Measurements from ENCODE around the gene FCGR3B.
A peak's percentile ranks its signal among the peaks of the same experiment; 100 is the strongest.
"Not testable (repeated sequence)": the region's sequence is repeated elsewhere in the genome, so short reads cannot be mapped to it uniquely, and the experiment has no call there.

Gene FCGR3B

DNA sequence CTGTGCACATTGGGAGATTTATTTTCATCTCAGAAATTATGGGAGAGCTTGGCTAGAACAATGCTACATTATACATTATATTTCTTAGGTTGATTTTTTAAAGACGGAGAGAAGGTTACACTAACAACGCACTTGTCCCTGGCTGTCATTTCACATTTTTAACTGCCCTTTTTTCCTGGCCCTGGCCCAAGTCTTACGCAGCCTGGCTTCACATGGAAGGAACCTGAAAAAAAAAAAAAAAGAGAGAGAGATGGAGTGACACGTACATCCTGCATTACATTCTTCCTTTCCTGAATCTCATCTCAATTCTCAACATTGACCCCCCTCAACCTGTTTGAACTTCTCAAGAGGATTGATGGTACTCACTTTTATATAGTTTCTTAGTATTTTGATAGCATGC lies 20.8 kb downstream of the FCGR3B start:
- DNase-seq; intact Hi-C loops (cut with DNase I): not testable (repeated sequence)

DNA sequence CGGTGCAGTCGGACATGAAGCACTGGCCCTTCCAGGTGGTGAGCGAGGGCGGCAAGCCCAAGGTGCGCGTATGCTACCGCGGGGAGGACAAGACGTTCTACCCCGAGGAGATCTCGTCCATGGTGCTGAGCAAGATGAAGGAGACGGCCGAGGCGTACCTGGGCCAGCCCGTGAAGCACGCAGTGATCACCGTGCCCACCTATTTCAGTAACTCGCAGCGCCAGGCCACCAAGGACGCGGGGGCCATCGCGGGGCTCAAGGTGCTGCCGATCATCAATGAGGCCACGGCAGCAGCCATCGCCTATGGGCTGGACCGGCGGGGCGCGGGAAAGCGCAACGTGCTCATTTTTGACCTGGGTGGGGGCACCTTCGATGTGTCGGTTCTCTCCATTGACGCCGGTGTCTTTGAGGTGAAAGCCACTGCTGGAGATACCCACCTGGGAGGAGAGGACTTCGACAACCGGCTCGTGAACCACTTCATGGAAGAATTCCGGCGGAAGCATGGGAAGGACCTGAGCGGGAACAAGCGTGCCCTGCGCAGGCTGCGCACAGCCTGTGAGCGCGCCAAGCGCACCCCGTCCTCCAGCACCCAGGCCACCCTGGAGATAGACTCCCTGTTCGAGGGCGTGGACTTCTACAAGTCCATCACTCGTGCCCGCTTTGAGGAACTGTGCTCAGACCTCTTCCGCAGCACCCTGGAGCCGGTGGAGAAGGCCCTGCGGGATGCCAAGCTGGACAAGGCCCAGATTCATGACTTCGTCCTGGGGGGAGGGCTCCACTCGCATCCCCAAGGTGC lies 24.2 kb downstream of the FCGR3B start:
- DNase-seq; intact Hi-C loops (cut with DNase I): not testable (repeated sequence)

DNA sequence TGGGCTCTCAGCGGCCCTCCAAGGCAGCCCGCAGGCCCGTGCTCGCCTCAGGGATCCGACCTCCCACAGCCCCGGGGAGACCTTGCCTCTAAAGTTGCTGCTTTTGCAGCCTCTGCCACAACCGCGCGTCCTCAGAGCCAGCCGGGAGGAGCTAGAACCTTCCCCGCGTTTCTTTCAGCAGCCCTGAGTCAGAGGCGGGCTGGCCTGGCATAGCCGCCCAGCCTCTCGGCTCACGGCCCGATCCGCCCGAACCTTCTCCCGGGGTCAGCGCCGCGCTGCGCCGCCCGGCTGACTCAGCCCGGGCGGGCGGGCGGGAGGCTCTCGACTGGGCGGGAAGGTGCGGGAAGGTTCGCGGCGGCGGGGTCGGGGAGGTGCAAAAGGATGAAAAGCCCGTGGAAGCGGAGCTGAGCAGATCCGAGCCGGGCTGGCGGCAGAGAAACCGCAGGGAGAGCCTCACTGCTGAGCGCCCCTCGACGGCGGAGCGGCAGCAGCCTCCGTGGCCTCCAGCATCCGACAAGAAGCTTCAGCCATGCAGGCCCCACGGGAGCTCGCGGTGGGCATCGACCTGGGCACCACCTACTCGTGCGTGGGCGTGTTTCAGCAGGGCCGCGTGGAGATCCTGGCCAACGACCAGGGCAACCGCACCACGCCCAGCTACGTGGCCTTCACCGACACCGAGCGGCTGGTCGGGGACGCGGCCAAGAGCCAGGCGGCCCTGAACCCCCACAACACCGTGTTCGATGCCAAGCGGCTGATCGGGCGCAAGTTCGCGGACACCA lies 25.0 kb downstream of the FCGR3B start:
- peak in 3 of 10 donors; percentile 29 to 83 (median 71) for DNase-seq
- intact Hi-C loops (cut with DNase I) = not testable (repeated sequence)

DNA sequence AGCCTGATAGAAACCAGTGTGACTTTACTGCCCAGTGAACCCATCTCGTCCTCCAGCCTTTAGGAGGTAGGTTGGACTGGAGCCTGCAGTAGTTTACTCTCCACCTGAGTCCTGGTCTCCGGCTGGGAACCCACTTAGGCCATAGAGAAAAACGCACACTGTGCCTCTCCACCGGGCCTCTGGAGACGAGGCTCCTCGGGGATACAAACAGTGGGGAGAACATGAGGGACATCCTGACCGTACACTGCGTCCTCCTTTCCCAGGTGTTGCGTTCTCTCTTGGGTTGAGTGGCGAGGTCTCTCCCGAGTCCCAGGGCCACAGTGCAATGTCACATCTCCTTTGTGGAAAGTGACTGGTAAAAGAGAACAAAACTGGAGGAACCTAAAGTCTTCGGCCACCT lies 26.0 kb downstream of the FCGR3B start:
- peak in 1 of 10 donors; percentile 73 for DNase-seq
- intact Hi-C loops (cut with DNase I) = not testable (repeated sequence)

DNA sequence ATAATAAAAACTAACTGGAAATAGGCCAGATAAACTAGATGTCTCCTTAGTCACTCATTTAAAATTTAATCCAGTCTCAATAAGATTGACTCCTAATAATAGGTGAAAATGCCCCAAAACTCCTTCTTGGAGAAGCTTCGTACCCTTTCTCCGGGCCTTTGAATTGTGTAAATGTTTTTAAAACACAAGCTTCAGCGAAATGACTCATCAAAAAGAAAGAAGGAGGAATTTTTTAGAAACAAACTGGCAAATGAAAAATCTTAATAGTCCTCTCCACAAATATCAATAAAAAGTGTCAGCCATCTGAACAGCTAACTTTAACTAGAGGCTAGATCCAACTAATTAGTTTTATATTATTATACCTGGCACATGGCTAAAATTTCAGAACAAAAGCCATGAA lies 33.9 kb downstream of the FCGR3B start:
- intact Hi-C loops (cut with DNase I); DNase-seq: not testable (repeated sequence)

DNA sequence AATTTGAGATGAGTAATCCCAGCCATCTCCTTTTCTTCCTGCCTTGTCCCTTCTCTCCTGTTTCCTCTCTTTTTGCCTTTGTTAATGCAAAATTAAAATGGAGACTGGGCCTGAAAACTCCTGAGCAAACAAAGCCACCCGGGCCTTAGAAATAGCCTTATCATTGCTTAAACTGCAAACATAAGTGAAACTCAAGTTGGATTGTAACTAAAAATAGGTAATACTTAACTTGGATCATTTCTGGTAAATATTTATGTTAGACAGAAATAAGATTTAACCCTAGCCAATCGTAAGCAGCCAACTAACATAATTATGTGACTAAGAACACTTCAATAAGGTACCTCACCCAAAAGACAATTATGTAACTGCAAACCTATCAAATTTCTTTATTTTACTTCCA lies 35.4 kb downstream of the FCGR3B start:
- intact Hi-C loops (cut with DNase I) = not testable (repeated sequence)

DNA sequence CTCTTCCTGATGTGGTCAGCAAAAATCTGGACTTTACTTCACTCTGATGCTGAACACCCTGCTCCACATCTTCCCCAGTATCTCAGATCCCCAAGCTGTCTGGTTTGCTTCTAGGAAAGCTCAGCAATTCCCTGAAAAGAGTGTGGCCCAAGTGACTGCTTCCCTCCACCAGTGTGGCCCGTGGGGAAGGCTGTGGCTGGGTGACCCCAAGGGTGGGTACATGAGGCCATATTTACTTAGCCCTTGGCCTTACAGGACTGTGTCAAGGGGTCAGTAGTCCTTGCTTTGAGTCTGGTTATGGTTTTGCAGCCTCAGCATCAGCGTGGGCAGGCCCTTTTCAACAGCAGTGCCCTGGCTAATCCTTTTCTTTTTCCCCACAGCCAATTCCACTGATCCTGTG lies 35.8 kb downstream of the FCGR3B start:
- intact Hi-C loops (cut with DNase I); DNase-seq: not testable (repeated sequence)

More for the DNA sequence above, 35.4 kb downstream of the FCGR3B start:
- DNase-seq = not testable (repeated sequence)

DNA sequence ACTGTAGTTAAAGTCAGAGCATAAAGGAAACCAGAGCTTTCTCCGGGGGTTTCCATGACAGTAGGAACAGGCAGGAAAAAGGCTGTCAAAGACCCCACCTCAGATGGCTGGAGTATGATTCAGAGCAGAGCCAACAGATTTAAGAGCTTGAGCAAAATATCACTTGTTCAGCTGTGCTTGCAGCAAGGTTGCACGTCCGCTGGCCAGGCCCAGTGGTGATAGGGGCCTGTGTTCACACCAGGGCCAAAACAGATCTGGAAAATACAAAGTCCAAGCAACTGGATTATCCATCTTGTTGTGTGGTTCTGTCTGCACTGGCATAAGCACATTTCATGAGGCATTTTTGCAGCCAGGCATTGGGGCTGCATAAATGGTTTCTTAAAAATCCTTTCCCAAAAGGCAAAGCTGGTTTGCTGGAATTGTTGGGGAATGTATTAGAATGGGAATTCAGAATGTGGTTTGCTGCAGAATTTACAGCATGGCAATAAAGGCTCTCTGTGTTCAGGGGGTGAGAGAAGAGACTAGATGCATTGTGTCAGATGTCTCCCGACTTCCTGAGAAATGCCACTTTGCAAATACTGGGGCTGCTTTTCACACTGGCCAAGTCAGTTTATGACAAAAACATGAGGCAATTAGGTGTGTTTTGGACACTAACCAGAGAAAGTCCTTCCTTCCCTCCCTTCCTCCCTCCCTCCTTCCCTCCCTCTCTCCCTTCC lies 36.5 kb downstream of the FCGR3B start:
- intact Hi-C loops (cut with DNase I); DNase-seq: not testable (repeated sequence)

DNA sequence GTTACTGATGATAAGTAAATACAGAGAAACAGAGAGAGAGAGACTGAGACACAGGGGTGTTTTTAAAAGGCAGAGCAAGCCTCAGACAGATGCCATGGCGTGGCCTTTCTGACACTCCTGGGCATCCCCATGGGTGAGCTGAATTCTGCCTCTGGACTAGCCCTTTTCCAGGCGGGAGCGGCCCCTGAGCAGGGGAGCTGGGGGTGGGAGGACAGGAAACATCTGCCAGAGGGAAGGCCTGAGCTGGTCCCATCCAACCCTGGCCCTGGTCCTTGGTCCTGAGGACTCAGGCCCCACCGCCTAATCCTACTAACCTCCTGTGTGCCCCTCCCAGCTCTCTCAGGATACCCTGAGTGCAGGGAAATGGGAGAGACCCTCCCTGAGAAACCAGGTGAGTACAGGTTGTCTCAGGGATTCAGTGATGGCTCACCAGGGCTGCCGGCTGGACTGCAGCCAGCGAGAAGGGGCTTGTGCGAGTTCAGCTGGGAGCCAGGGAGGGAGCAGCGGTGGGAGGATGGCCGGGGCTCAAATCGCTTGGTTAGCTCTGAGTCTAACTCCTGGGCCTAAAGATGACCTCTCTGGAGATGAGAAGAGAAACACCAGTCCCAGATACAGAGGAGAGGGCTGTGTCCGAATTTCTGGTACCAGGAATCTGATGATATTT lies 37.8 kb downstream of the FCGR3B start:
- DNase-seq = peak in 1 of 10 donors; percentile 61
- intact Hi-C loops (cut with DNase I) = not testable (repeated sequence)

DNA sequence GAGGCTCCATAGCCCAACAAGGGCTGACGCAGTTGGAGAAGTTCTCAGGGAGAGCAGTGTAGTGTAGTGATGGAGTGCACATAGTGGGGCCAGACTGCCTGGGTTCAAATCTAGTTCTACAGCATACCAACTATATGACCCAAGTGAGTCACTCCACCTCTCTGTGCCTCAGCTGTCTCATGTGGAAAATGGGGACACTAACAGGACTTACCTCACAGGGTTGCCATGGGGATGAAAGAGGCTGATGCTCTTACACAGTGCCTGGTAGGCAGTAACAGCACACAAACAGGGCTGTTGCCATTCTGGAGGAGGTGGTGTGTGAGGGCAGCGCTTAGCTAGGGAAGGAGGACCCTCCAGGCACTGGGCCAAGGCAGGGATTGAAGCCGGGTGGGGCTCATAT lies 38.4 kb downstream of the FCGR3B start:
- intact Hi-C loops (cut with DNase I); DNase-seq: not testable (repeated sequence)

DNA sequence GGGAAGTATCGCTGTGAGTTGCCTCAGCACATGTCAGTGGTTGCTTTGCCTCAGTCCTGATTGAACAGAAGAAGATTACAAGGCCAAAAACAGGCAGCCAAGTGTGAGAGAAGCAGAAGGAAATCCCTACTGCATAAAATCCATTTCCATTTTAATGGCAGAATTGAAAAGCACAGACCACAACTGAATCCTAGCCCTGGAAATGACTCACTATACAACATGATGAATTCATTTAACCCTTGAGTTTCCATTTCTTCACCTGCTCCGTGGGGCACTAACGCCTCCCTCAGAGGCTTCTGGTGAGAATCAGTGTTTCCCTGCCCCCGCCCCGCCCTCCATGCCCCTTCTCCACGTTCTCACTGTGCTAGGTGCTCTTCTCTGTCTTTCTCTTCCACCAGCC lies 41.1 kb downstream of the FCGR3B start:
- intact Hi-C loops (cut with DNase I); DNase-seq: not testable (repeated sequence)

DNA sequence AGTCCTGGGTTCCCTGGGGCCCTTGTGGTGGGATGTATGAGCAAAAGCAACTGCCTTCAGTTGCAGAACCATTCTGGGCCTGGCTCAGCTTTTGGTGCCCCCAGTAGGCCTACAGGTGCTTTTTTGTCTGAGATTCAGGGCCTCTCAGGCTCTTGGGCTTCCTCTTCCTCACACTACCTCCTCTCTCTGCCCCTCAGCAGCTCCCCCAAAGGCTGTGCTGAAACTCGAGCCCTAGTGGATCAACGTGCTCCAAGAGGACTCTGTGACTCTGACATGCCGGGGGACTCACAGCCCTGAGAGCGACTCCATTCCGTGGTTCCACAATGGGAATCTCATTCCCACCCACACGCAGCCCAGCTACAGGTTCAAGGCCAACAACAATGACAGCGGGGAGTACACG lies 41.6 kb downstream of the FCGR3B start:
- DNase-seq; intact Hi-C loops (cut with DNase I): not testable (repeated sequence)

DNA sequence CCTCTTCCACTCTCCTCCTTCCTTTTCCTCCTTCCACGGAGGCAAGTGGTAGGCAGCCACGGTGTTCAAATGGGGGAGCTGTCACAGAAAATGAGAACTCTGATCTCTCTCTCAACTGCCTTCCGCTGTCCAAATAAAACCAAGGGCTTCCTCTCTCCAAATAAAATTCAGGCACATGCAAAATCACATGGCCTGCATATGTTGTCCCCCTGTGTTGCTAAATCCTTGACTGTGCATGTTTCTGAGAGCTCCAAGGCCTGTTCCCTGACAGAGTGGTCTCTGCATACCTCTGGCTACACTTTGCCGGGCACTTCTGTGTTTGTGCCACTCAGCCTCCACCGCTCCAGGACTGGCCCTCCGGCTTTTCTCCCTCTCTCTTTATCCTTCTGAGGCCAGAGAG lies 42.4 kb downstream of the FCGR3B start:
- DNase-seq; intact Hi-C loops (cut with DNase I): not testable (repeated sequence)

DNA sequence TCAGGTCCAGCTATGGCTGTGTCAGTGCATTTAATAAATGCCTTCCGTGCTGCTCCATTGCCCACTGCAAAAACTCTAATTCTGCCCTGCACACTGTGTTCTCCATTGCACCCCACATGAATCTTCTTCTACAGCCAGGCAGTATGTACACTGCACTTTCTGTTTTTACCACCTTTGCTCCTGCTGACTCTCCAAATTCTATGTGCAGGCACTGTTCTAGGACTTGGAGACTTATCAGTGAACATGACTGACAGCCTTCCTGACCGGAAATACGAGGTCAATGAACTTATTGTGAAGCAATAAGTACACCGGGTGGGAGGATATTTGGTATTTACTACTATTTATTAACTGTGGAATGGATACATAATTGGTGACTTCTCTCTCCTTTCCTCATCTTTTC lies 48.1 kb downstream of the FCGR3B start:
- intact Hi-C loops (cut with DNase I); DNase-seq: not testable (repeated sequence)

DNA sequence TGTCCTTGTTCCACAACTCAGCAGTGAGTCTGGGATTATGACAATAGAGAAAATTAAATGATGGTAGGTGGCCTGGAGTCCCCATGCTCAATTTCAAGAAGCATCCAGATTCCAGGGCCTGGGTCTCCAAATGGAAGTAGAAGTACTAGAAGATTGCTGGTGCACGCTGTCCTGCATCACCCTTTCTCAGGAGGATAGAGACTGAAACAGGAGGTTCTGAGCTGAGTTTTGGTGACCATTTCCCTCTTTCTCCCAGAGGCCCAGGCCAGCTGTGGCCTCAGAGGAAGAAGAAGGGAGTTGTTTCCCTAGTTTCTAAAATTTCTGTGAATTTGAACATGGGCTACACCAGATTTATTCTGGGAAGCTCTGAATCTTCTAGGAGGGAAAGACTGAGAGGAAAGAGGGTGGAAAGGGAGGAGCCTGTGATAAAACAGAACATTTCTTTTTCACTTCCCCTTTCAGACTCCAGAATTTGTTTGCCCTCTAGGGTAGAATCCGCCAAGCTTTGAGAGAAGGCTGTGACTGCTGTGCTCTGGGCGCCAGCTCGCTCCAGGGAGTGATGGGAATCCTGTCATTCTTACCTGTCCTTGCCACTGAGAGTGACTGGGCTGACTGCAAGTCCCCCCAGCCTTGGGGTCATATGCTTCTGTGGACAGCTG lies 50.0 kb downstream of the FCGR3B start:
- intact Hi-C loops (cut with DNase I); DNase-seq: not testable (repeated sequence)

DNA sequence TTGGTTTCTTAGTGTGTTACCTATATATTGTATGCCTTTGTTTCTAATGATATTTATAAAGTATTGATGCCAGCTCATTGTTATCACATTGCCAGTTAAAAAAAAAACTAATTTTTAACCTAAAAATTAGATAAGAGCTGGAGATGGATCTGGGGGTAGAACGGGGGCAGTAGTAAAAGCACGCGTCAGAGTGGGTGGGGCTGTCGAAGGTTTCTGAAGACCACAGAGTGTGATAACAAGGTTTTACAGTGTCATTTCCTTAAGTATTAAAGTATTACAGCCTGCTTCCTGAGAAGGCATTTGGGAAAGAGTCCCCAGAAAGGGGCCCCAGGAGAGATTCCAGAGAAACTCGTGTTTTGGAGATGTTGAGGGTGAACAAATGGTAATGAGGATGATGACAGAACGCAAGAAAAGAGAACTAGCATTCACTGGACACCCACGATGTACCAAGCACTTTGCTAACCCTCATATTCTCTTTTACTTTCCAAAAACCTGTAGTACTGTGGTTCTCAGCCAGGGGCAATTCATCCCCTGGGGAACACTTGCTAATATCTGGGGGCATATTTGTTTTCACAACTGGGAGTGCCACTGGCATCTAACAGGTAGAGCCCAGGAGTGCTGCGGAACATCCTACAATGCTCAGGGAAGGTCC lies 51.0 kb downstream of the FCGR3B start:
- intact Hi-C loops (cut with DNase I); DNase-seq: not testable (repeated sequence)

DNA sequence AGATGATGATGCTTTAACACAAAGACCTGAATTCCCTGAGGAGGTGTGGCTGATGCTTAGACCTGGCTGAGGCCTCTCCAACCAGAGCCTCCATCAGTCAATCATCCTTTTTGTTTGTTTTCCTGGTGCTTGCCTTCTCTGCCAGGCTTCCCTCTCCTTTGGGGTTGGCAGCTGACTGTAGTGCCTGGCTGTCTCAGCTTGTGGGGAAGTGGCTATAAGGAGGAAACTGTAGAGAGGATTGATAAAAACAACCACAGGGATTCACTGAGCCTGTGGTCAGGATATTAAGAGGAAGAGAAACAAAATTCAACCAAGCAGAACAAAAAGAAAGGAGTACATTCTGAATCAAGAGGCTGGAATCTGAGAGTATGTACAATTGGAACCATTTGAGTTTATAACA lies 54.3 kb downstream of the FCGR3B start:
- DNase-seq; intact Hi-C loops (cut with DNase I): not testable (repeated sequence)
